HG03460 (cell line): ENCODE measurements around the gene ZDHHC11B.
"Not testable (repeated sequence)": the region's sequence is repeated elsewhere in the genome, so short reads cannot be mapped to it uniquely, and the experiment has no call there.

ENCODE experiments used
- ATAC-seq: cut with Tn5 transposase; IDR thresholded peaks from one replicate; pipeline ENCODE4 v1.9.1; 2021; ENCODE audit not compliant: unreplicated experiment

Gene ZDHHC11B

GRCh38 chr5:756865-757345, 27.6 kb downstream of the ZDHHC11B start:
- ATAC-seq, result no peak

- ATAC-seq, result no peak
These were observed 28.4 kb downstream of the ZDHHC11B start for GRCh38 chr5:756171-756570.

GRCh38 chr5:754143-754632, 30.3 kb downstream of the ZDHHC11B start:
- ATAC-seq, result not testable (repeated sequence)

DNA sequence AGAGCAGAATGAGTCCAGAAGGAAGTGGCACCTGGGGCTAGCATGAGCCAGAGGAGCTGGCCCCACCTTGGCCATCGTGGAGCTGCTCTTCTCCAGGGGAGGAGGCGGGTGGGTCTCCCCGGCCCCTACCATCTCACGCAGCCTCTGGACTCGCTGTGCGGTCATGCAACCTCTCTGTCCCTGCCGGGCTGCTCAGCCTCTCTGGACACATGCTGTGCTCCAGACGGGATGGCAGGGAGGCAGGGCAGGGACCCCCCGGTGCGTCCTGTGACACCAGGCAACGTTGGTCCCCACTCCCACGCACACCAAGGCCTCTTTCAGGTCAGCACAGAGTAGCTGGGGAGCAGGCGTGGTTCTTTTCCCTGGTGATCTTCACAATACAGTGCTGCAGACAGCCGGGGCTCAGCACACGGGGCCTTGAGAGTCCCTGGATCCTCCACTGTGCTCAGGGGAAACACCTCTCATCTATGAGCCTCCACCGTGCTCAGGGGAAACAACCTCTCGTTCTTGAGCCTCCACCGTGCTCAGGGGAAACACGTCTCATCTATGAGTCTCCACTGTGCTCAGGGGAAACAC, 30.9 kb downstream of the ZDHHC11B start:
- ATAC-seq, result not testable (repeated sequence)

DNA sequence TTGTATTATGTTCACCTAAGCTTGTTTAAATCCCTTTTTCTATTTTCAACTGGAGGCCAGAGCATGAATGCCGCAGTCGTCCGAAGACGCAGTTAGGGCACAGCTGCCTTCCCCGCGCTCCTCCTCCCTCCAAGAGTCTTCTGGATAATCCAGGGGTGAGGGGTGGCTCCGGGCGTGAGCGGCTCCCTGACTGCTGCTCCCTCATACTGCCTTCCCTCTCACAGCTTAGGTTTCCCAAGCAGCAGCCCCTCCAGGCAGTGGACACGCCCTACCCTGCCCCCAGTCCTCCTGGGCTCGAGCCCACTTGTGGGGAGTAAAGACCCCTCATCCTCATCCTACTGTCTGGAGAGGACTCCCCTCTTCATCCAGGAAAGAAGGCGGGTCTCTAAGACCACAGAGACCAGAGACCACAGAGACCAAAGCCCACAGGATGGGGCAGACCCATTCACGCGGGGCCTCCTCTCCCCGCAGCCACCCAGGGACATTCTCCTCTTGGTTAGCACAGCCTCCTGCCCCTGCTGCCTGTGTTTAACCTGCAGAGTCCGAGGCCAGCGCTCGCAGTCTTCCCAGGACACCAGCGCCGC, 31.9 kb downstream of the ZDHHC11B start:
- not testable (repeated sequence) for ATAC-seq

- ATAC-seq, result not testable (repeated sequence)
These were observed 32.5 kb downstream of the ZDHHC11B start for GRCh38 chr5:751992-752391.

- ATAC-seq, result no peak
These were observed 33.0 kb downstream of the ZDHHC11B start for GRCh38 chr5:751496-751895.

DNA sequence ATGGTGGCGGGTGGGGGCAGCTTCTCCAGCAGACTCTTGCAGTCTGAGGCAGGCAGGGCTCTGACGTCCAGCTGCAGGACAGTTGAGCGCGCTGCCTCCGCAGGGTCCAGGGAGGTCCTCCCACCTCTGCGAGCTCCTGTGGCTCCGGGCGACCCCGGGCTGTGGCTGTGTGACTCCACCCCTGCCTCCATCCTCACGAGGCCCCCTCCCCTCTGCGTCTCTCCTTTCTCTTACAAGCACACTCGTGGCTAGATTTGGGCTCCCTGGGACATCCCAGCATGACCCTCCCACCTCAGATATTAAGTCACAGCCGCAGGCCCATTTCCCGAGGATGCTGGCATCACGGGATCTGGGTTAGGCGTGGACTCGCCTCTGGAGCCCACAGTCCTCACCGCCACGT, 34.3 kb downstream of the ZDHHC11B start:
- not testable (repeated sequence) for ATAC-seq

DNA sequence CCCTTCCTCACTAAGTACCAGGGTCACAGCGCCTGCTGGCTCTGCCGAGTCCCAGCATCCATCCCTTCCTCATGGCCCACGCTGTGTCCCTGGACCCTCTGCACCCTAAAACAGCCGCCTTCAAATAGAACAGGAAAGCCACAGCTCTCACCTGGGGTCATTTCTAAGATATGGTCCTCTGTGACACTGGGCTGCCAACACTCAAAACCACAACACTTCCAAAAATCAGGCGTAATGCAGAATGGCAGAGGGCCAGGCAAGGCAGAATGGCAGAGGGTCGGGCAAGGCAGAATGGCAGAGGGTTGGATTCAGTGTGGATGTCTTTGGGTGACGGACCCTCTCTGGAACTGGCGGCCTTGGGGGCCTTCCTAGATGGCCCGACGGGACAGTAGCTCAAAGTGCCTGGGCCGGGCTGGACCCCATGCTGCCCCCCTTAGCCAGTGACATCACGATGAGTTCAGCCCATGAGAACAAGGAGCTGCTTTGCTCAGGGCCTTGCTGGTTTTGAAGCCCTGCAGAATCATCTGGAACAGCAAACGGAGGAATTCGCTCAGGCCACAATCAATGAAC, 35.3 kb downstream of the ZDHHC11B start:
- ATAC-seq, result no peak

DNA sequence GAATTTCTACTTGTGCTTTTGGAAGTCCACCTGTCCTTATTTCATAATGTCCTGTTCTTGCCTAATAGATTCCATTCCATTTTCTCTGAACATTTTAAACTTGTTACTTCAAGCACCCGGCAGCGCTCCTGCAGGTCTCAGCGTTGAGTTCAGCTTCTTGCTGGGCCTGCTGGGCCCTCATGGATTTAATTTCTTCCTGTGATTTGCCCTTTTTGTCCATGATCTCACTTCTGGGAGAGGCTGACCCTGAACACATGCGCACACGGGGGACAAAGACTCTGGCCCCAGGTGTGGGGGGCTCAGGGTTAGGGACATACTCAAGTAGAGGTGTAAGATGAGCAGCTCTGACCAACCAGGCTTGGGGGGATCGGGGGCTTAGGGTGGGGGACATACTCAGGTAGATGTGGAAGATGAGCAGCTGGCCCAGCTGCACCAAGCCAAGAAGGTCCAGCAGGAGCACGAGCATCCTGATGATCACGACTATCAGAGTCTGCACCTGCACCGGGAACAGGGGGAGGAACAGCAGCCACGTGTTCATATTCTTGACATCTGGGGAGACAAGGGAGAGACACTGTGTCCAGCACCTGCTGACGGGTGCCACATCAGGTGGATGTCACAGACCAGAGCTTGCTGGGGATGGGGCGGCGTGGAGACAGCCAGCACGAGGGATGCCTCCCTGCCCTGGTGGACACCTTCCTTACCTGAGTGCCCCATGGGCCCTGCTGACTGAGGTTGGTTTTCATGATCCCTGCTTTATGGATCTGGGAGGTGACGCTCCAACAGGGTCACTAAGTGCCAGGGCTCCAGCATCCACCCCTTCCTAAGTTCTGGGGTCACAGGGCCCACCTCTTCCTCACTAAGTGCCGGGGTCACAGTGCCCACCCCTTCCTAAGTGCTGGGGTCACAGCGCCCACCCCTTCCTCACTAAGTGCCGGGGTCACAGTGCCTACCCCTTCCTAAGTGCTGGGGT, 36.2 kb downstream of the ZDHHC11B start:
- not testable (repeated sequence) for ATAC-seq

GRCh38 chr5:747303-747844, 37.2 kb downstream of the ZDHHC11B start:
- not testable (repeated sequence) for ATAC-seq

- ATAC-seq, result no peak
These were observed 38.2 kb downstream of the ZDHHC11B start for GRCh38 chr5:746258-746761.

DNA sequence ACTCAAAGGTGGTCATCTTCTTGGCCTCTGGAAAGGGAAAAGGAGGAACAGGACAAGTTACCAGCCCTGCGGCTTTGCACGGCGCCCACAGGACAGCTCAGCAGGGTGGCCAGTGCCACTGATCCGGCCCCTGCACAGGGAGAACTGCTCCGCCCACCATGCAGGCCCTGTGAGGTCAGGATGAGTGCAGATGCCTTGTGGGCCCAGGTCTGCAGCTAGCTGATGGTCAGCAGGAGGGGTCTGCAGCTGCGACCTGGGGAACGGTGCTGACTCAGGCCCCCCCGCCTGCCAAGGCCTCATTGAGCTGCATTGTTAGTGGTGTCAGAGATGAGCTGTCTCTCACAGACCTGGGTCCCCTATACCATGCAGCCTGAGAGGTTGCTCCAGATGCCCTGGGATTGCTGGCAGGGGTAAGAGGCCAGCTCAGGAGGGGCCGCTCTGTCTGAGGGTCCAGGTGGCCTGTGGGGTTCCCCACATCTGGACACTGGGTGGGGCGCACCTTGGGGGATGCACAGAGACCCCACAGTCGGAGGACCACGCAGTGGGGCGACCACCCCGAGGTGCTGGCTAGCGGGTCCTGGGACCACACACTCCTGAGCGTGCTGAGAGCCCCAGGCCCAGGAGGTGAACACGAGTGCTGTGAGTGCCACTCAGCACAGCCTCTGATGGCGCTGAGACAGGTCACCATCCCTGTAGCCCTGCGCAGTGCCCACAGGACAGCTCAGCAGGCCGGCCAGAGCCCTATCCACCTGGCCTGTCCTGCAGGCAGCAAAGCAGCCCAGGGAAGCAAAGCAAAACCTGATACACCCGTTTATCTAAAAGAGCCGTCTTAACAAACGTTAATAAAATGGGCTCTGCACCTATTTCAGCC, 39.0 kb downstream of the ZDHHC11B start:
- ATAC-seq, result not testable (repeated sequence)

GRCh38 chr5:743696-744404, 40.7 kb downstream of the ZDHHC11B start:
- not testable (repeated sequence) for ATAC-seq

DNA sequence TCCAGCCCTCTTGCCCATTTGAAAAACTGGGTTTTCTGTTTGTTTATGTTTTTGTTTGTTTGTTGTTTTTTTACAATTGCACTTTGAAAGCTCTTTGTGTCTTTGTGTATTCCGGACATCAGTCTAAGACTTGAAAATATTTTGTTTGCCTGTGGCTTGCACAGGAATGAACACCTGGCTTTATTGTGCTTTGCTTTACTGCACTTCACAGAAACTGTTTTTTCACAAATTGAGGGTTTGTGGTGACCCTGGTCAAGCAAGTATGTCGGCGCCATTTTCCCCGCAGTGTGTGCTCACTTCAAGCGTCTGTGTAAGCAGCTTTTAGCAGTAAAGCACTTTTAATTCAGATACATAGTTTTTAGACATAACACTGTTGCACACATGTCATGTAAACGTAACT, 42.3 kb downstream of the ZDHHC11B start:
- ATAC-seq, result not testable (repeated sequence)

DNA sequence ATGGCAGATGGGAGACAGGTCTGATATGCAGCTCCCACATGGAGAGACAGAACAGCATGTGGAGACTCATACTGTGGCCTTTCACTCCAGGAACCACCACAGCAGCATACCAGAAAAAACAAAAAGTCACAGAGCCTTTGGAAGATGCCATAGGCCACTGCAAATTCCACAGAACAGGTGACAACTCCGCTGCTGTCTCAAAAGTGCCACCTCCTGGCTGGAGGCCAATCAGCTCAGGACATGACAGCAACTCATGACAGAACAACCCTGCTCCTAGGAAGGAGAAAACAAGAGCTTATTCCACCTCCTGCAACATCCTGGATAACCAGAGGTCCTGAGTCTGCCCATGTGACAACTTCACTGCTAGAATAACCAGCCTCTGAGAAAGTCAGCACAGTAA, 50.4 kb downstream of the ZDHHC11B start:
- ATAC-seq, result not testable (repeated sequence)

- ATAC-seq, result not testable (repeated sequence)
These were observed 51.6 kb downstream of the ZDHHC11B start for GRCh38 chr5:732754-733454.

DNA sequence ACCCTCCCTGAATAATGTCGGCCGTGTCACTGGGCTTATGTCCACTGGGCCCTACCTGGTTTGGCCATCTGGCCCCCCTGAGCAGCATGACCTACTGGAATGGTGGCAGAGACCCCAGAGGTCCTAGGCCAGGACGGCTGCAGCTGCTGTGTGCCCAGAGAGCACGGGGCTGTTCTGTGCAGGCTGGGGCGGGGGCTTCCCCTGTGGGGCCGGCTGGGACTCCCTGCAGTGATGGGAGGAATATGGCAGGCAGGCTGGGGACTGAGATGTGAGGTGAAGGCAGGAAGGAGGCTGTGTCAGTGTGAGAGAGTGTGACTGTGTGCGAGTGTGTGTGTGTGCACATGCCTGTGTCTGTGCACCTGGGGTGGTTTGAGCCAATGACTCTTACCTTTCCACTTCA, 55.3 kb downstream of the ZDHHC11B start:
- ATAC-seq, result not testable (repeated sequence)
